Measurements from ENCODE around the gene KMT5C.

The KMT5C gene

DNA sequence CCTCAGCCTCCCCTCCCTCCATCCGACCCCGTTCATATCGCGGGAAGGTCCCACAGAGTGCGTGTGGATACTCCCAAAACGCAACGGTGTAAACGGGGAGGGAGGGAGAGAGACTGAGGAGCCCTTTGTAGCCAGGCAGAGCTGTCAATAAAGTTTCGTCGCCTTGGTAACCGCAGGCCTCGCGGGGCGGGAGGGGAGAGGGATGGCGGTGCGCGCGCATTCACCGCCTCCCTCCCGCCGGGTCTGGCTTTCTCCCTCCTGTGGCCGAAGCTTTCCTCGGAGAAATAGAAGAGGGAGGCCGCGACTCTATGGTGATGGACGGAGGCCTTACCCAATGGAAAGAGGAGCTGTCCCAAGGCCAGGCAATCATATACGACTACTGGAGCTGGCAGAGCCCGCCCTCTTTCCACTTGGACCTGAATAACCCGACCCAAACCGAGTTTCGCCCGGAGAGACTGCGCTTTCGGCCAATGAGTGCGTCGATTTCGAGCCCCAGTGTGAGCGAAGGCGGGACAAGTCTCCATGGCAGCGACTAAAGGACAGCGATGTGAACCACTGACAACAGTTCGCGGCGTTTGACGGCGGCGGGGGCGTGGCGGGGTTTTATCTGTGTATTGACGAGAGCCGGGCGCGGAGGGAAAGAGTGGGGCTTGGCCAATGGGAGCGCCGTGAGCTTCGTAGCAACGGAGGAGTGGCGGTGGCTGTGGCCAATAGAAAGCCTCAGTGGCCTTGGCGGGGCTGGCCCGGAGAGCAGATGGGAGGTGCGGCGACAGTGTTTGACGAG, at the start of gene KMT5C:
Gene KMT5C (plus strand): TSS at position 772 of the 784 bp plus-strand sequence. CDS start 2,061 bp downstream, outside the sequence.
- TF ChIP-seq, protein P1, sequence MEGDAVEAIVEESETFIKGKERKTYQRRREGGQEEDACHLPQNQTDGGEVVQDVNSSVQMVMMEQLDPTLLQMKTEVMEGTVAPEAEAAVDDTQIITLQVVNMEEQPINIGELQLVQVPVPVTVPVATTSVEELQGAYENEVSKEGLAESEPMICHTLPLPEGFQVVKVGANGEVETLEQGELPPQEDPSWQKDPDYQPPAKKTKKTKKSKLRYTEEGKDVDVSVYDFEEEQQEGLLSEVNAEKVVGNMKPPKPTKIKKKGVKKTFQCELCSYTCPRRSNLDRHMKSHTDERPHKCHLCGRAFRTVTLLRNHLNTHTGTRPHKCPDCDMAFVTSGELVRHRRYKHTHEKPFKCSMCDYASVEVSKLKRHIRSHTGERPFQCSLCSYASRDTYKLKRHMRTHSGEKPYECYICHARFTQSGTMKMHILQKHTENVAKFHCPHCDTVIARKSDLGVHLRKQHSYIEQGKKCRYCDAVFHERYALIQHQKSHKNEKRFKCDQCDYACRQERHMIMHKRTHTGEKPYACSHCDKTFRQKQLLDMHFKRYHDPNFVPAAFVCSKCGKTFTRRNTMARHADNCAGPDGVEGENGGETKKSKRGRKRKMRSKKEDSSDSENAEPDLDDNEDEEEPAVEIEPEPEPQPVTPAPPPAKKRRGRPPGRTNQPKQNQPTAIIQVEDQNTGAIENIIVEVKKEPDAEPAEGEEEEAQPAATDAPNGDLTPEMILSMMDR (IDR thresholded peaks at IDR 0.05) = peak; percentile 49 to 59
- H3K36me3 ChIP-seq = peaks cover 8 to 22% (median 18%) of the 10 kb centered on the region in 3 donors
- peak; percentile 100 for DNase-seq
- peak within 1 kb of the TSS; percentile 89 for H3K27ac ChIP-seq
- no peaks in the 10 kb centered on the region for H3K9me3 ChIP-seq
- intact Hi-C loops (cut with DNase I; ENCODE audit: low total_unique reads) = loop anchor here (2.0 kb wide), 1 partner anchor 46 kb away; the partner anchor contains the start of genes RPL28 and TMEM238
- peaks cover 0 to 14% of the 10 kb centered on the region in 2 donors for H3K27me3 ChIP-seq
- peaks cover 0 to 23% (median 21%) of the 10 kb centered on the region in 4 donors for H3K4me1 ChIP-seq
- peak within 1 kb of the TSS; percentile 75 to 77 for H3K4me3 ChIP-seq

DNA sequence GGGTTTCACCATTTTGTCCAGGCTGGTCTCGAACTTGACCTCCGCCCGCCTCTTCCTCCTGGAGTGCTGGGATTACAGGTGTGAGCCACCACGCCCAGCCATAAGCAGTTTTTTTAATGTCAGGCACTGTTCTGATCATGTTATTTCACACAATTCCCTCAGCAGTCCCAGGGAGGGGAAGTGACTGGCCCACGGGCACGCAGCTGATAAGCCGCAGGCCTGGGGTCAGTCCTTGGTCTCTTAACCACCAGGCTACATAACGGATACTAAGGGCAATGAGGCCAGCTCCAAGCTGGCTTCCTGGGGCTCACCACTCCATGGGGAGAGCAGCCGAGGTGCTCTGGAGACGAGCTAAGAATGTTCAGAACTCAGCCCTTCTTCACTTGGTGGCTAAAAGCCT, 42.4 kb upstream of the KMT5C start:
- intact Hi-C loops (cut with DNase I; ENCODE audit: low total_unique reads) = loop anchor here (10.0 kb wide), 1 partner anchor 118 kb away; no protein-coding TSS in a partner anchor
- H3K9me3 ChIP-seq = no peaks in the 10 kb centered on the region
- peaks cover 0 to 2% of the 10 kb centered on the region in 2 donors for H3K27me3 ChIP-seq
- H3K4me3 ChIP-seq = no peak overlapping the region
- no peak overlapping the region for H3K27ac ChIP-seq
- H3K36me3 ChIP-seq = no peaks in the 10 kb centered on the region
- TF ChIP-seq, protein P1 (IDR thresholded peaks at IDR 0.05) = no peak
- peaks cover 0 to 6% (median 0%) of the 10 kb centered on the region in 4 donors for H3K4me1 ChIP-seq
- no peak for DNase-seq

DNA sequence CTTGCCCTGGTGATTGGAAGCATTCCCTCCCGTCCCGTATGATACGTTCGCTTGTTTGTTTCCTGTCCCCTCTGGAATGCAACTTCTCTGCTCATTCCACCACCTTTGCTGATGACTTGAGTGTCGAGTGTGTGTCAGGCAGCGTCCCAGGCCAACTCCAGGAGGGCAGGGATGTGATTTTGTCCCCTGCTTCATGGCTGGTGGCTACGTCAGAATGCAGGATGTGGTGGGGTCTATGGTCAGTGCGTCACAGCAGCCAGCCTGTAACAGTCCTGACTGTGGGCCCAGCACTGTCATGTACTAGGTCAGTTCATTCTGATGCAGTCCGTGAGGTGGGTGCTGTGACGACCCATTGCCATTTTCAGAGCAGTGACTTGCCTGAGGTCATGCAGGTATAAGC, 39.7 kb upstream of the KMT5C start:
- no peak overlapping the region for H3K27ac ChIP-seq
- no peaks in the 10 kb centered on the region for H3K36me3 ChIP-seq
- intact Hi-C loops (cut with DNase I; ENCODE audit: low total_unique reads) = loop anchor here (5.0 to 10.0 kb wide), 3 partner anchors 42 to 115 kb away; partner anchors contain the start of gene TMEM238

DNA sequence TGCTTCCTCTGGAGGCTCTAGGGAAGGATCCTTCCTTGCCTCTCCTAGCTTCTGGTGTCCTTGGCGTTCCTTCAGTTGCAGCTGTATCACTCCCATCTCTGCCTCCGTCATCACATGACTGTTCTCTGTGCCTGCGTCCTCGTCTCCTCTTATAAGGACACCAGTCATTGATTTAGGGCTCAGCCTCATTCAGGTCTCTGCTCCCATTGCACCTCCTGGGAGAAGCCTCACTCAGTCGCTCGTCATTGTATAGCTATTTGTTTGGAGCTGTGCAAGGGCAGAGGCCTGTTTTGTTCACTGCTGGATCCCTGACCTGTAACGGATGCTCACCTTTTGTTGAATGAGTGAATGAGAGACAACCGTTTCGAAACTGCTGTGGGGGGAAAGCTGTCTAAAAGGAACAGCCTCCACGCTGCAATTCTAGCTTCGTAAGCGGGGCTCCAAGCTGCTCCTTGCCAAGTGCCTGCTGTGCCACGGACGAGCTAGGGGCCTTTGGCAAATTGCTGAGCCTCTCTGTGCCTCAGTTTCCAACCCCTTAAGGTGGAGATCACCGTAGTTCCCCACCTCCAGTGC, 38.7 kb upstream of the KMT5C start:
- H3K9me3 ChIP-seq = no peaks in the 10 kb centered on the region
- intact Hi-C loops (cut with DNase I; ENCODE audit: low total_unique reads) = loop anchor here (5.0 kb wide), 2 partner anchors 41 to 81 kb away; partner anchors contain the start of gene TMEM238
- peaks cover 0 to 2% of the 10 kb centered on the region in 2 donors for H3K27me3 ChIP-seq
- no peaks in the 10 kb centered on the region for H3K36me3 ChIP-seq
- TF ChIP-seq, protein P1 (IDR thresholded peaks at IDR 0.05) = no peak
- no peak overlapping the region for H3K4me3 ChIP-seq
- no peak overlapping the region for H3K27ac ChIP-seq
- peaks cover 0 to 6% (median 0%) of the 10 kb centered on the region in 4 donors for H3K4me1 ChIP-seq
- no peak for DNase-seq

More for the DNA sequence above, 39.7 kb upstream of the KMT5C start:
- H3K4me1 ChIP-seq = peaks cover 0 to 6% (median 0%) of the 10 kb centered on the region in 4 donors
- H3K9me3 ChIP-seq = no peaks in the 10 kb centered on the region
- DNase-seq = no peak
- H3K27me3 ChIP-seq = peaks cover 0 to 2% of the 10 kb centered on the region in 2 donors
- TF ChIP-seq, protein P1 (IDR thresholded peaks at IDR 0.05) = no peak
- no peak overlapping the region for H3K4me3 ChIP-seq

DNA sequence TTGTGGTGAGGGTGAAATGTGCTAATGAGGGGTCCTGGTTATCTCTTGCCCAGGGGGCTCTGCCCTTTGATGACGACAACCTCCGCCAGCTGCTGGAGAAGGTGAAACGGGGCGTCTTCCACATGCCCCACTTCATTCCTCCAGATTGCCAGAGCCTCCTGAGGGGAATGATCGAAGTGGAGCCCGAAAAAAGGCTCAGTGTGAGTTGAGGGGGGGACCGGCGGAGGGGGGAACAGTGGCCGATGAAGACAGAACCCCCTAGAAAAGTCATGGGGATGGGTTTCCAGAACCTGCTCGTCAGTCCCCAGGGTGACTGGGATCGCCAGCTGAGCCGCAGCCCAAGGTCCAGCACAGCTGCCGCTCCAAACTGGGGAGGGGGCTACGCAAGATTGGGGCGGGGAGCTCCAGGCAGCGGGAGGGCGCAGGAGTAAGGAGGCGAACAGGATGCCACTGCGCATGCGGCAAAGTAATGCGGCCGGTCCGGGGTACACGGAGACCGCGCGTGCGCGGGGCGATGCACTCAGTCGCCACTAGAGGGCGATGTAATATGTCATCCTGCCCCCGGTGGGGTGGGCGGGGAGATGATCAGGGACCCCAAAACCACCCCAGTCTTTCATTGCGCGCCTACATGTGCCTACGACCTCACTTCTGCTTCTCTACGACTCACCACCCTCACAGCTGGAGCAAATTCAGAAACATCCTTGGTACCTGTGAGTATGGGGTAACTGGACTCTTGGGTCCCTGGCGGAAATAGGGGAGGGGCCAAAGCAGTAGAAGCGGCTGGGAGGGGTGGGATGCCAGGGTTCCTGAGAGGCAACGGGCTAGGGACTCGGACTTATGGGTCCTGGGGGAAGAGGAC, 38.0 kb upstream of the KMT5C start:
- H3K27ac ChIP-seq = no peak overlapping the region
- H3K36me3 ChIP-seq = peaks cover 0 to 7% (median 0%) of the 10 kb centered on the region in 3 donors
- H3K9me3 ChIP-seq = no peaks in the 10 kb centered on the region
- peak overlapping the region in 1 of 2 donors; percentile 34 for H3K4me3 ChIP-seq
- H3K27me3 ChIP-seq = peaks cover 0 to 2% of the 10 kb centered on the region in 2 donors
- H3K4me1 ChIP-seq = peaks cover 0 to 6% (median 0%) of the 10 kb centered on the region in 4 donors
- DNase-seq = peak; percentile 74 to 85
- TF ChIP-seq, protein P1 (IDR thresholded peaks at IDR 0.05) = peak; percentile 78 to 96
- intact Hi-C loops (cut with DNase I; ENCODE audit: low total_unique reads) = loop anchor here (5.0 kb wide), 2 partner anchors 41 to 81 kb away; partner anchors contain the start of gene TMEM238

Measured in tibial artery (tissue), 4 donors.